ENCODE measurements around the gene CHD9.
A peak's percentile ranks its signal among the peaks of the same experiment; 100 is the strongest.
"Not testable (repeated sequence)": the region's sequence is repeated elsewhere in the genome, so short reads cannot be mapped to it uniquely, and the experiment has no call there.

CHD9 gene

GRCh38 chr16:53135329-53135728 lies 80.5 kb downstream of the CHD9 start:
- no peak for DNase-seq

DNA sequence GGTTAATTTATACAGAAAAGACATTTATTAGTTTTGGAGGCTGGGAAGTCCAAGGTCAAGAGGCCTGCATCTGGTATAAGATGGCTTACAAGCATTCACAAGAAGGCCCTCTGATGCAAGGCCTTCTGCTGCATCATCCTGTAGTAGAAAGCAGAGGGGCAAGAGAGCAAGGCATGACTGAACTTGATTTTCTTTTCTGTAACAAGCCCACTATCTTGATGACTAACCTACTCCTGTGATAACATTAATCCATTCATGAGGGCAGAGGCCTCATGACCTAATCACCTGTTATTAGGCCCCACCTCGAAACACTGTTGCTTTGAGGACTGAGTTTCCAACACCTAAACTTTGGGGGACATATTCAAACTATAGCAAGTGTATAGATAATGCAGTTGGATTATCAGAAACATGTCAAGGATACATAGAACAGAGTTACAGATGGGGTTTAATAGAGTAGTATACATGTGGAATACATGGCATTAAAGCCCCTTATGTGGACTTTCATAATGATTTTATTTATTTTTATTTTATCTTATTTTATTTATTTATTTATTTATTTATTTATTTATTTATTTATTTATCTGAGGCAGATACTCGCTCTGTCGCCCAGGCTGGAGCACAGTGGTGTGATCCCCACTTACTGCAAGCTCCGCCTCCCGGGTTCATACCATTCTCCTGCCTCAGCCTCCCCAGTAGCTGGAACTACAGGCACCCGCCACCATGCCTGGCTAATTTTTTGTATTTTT lies 88.2 kb downstream of the CHD9 start:
- DNase-seq, result no peak

GRCh38 chr16:53147500-53148065 lies 92.8 kb downstream of the CHD9 start:
- DNase-seq, result no peak

- no peak for DNase-seq
Measured at GRCh38 chr16:53150769-53151168, 96.0 kb downstream of the CHD9 start.

GRCh38 chr16:53152329-53152728 lies 97.5 kb downstream of the CHD9 start:
- DNase-seq, result no peak

- DNase-seq, result no peak
Measured at GRCh38 chr16:53153130-53153529, 98.3 kb downstream of the CHD9 start.

DNA sequence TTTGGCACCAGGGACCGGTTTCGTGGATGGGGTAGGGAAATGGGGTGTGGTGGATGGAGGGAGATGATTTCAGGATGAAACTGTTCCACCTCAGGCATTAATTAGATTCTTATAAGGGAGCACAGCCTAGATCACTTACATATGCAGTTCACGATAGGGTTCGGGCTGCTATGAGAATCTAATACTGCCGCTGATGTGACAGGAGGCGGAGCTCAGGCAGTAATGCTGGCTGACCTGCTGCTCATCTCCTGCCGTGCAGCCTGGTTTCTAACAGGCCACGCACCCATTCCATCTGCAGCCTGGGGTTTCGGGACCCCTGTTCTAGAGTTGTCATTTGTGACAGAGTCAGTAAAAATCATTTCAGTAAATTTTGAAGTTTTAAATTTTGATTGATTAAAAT lies 99.7 kb downstream of the CHD9 start:
- no peak for DNase-seq

GRCh38 chr16:53156516-53156915 lies 101.7 kb downstream of the CHD9 start:
- DNase-seq, result no peak

DNA sequence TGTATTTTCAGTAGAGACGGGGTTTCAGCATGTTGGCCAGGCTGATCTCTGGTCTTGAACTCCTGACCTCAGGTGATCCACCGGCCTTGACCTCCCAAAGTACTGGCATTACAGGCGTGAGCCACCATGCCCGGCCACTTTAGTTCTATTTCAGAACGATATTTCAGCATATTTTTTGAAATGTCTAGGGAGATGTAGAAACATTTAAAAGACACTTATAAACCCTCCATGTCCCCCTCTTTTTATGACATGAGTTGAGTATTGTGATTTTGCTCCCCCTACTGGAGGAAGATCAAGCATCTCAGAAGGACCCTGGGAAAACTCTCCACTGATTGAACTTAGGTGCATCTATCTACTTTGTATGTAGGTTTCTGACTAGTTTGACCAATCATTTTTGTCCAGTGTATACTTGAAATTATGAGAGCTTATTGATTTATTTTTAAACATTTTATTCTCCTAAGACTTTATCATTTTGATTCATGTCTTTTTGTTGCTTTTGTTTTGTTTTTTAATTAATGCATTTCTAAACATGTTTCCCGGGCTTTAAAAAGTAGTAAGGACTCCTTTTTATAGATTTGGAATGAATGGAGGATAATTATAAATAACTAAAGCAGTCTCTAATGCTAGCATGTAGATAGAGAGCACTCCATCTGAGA lies 105.1 kb downstream of the CHD9 start:
- peak; percentile 1 for DNase-seq

DNA sequence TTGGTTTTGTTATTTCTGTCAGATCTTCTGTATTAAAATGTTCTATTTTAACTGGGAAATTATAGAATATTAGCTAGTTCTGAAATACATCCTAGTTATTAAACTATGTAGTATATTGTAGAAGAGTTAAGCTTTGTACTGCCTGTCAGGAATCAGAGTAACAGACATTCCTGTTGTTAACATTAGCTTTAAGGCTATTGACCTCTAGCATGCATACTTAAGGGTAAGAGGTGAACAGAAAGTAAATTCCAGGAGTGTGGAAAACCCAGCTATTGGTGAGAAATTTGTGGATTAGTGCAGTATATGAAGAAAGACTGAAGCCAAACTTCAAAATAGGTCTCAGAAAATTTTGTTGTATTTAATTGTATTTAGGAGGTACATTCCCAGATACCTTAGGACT lies 111.3 kb downstream of the CHD9 start:
- DNase-seq, result no peak

DNA sequence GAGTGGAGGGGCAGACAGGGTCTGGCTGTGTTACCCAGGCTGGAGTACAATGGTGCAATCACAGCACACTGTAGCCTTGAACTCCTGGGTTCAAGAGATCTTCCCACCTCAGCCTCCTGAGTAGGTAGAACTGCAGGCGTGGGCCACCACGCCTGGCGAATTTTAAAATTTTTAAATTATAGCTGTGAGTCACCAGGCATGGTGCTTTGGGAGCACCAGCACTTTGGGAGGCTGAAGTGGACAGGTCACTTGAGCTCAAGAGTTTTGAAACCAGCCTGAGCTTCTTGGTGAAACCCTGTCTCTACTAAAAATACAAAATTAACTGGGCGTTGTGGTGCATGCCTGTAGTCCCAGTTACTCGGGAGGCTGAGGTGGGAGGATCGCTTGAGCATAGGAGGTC lies 114.0 kb downstream of the CHD9 start:
- DNase-seq, result no peak

DNA sequence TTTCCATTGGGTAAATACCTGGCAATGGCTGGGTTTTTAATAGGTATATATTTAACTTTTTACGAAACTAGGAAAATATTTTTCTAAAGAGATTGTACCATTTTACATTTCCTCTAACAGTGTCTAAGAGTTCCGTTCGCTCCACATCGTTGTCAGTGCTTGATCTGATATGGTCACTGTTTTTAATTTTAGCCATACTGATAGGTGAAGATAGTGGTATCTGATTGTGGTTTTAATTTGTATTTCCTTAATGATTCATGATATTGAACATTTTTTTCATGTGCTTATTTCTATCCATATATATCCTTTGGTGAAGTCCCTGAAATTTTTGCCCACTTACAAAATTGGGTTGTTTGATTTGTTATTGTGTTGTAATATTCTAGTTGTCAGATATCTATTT lies 117.7 kb downstream of the CHD9 start:
- DNase-seq, result no peak

- DNase-seq, result no peak
Measured at GRCh38 chr16:53175118-53175517, 120.3 kb downstream of the CHD9 start.

- no peak for DNase-seq
Measured at GRCh38 chr16:53176434-53176833, 121.6 kb downstream of the CHD9 start.

DNA sequence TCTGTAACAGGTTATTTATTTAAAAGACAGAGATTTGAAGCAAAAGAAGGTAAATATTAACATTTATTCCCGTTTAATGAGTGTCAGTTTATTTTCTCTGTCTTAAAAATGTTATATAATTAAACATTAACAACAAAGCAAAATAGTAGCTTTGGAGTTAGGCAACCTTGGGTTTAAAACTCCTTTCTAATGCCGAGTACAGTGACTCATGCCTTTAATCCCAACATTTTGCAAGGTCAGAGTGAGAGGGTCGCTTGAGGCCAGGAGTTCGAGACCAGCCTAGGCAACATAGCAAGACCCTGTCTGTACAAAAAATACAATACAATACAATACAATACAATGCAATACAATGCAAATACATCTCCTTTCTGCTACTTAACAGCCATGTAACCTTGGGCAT lies 128.7 kb downstream of the CHD9 start:
- no peak for DNase-seq

DNA sequence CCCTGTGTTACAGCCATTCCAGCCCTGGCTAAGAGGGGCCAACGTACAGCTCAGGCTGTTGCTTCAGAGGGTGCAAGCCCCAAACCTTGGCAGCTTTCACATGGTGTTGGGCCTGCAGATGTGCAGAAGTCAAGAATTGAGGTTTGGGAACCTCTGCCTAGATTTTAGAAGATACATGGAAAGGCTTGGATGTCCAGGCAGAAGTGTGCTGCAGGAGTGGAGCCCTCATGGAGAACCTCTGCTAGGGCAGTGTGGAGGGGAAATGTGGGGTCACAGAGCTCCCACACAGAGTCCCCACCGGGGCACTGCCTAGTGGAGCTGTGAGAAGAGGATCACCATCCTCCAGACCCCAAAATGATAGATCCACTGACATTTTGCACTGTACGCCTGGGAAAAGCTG lies 130.9 kb downstream of the CHD9 start:
- DNase-seq, result not testable (repeated sequence)

GRCh38 chr16:53187775-53188174 lies 133.0 kb downstream of the CHD9 start:
- no peak for DNase-seq

- no peak for DNase-seq
Measured at GRCh38 chr16:53191413-53191812, 136.6 kb downstream of the CHD9 start.

- no peak for DNase-seq
Measured at GRCh38 chr16:53198933-53199332, 144.1 kb downstream of the CHD9 start.

GRCh38 chr16:53201900-53202299 lies 147.1 kb downstream of the CHD9 start:
- DNase-seq, result no peak

- DNase-seq, result no peak
Measured at GRCh38 chr16:53202398-53202797, 147.6 kb downstream of the CHD9 start.

DNA sequence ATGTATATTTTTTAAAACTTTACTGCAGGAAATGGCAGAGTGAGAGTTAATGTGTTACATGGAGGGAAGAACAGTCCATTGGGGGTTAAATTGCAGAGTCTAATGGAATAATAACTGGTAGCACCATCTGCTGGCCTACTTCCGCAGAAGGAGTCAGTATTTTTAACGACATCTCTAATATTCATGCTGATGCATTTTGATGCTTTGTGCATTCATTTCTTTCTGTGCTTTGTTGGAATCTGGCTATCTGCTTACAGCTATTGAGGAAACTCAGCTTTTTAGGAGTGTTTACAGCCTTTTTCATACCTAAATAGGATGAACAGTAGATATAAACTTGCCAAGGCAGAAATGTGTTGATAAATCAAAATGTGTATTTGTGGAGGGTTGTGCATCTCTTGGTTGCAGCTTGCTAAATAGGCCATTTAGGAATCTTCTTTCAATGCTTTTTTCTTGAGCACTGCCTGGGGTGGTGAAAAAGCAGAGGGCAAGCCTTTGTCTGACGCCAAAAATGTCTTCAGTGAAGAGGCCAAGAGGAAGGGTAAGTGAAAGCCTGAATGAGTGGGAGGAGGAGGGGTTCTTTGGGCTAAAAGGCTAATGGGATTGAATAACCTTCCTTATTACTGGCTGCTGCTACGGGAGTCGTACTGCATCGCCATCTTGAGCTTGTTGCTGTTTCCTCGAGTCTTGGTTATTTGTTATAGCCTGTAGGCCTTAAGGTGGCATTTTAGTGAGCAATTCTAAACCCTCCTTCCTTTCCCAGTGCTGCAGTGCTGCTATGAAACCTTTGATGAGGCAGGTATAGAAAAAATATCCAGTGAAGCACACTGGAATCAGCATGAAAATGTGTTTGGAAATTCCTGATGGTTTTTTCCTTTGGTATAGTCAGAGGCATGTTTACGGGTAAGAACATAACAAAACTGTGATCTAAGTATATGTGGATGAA lies 153.3 kb downstream of the CHD9 start:
- peak; percentile 56 for DNase-seq

- no peak for DNase-seq
Measured at GRCh38 chr16:53209429-53209828, 154.6 kb downstream of the CHD9 start.
